CD4-positive, alpha-beta T cell (primary cell): ENCODE results near the gene MUSTN1. TPM values are rescaled to one million over a fixed set of nuclear protein-coding genes. Genes with fewer than 3 reads are reported as not detected.

Experiments used
- ATAC-seq: fragments of 200-7000 bp; cut with Tn5 transposase; one replicate; pipeline ENCODE4 v1.10.0; 2022; ENCODE audit warnings: mild to moderate bottlenecking; ENCODE audit not compliant: poor library complexity
- CTCF ChIA-PET: fragments of 350-600 bp; sonication (Branson Sonifier 250); formaldehyde crosslinking; loops from one replicate; lab custom pipeline; 2021; ENCODE audit warnings: antibody characterized with exemption, inconsistent platforms; lab: Charles Lee
- POLR2A ChIA-PET: fragments of 350-600 bp; sonication (Branson Sonifier 250); formaldehyde crosslinking; loops from one replicate; lab custom pipeline; 2021; ENCODE audit warnings: antibody characterized with exemption, inconsistent platforms; lab: Charles Lee
- DNase-seq, 14 experiments: peaks; one replicate each; pipeline ENCODE4 v3.0.0-alpha.2; 2013 to 2020; ENCODE audit warnings: mixed read lengths in 2 of 14
- H3K27ac ChIP-seq, 2 donors: one replicate each; pipeline versions ENCODE4 v1.5.1 to v1.7.0; 2013; ENCODE audit warnings: low read length in 2 of 2, low read depth in 1 of 2, mild to moderate bottlenecking in 1 of 2
- H3K27me3 ChIP-seq, 2 experiments: 1 replicate in 1 of 2; 2 replicates in 1 of 2; pipeline versions ENCODE4 v1.6.1 to v1.7.0; 2013; ENCODE audit warnings: low read length in 2 of 2, control low read depth in 1 of 2, mild to moderate bottlenecking in 1 of 2, moderate library complexity in 1 of 2; ENCODE audit not compliant: insufficient read depth in 2 of 2, control insufficient read depth in 1 of 2
- H3K36me3 ChIP-seq: one replicate; pipeline ENCODE4 v1.6.1; 2013; ENCODE audit warnings: low read length, control low read depth; ENCODE audit not compliant: insufficient read depth
- H3K4me1 ChIP-seq: one replicate; pipeline ENCODE4 v1.6.1; 2013; ENCODE audit warnings: low read length, control low read depth; ENCODE audit not compliant: insufficient read depth
- H3K4me3 ChIP-seq: one replicate; pipeline ENCODE4 v1.5.1; 2013; ENCODE audit warnings: mild to moderate bottlenecking, low read length, moderate library complexity
- H3K9me3 ChIP-seq, 2 experiments: 1 replicate in 1 of 2; 2 replicates in 1 of 2; pipeline versions ENCODE4 v1.6.1 to v1.7.0; 2013; ENCODE audit warnings: low read length in 2 of 2, mild to moderate bottlenecking in 2 of 2, control low read depth in 1 of 2, moderate library complexity in 1 of 2; ENCODE audit not compliant: control insufficient read depth in 1 of 2, insufficient read depth in 1 of 2
- H3K27ac Mint-ChIP-seq: one replicate; pipeline ENCODE4 v1.8.0; 2020; ENCODE audit warnings: mixed read lengths
- H3K27me3 Mint-ChIP-seq: one replicate; pipeline ENCODE4 v1.8.0; 2021; ENCODE audit warnings: mixed read lengths
- H3K36me3 Mint-ChIP-seq: one replicate; pipeline ENCODE4 v1.8.0; 2021; ENCODE audit warnings: low read depth, mixed read lengths
- H3K4me1 Mint-ChIP-seq: one replicate; pipeline ENCODE4 v1.8.0; 2021; ENCODE audit warnings: low read depth, mixed read lengths
- H3K4me3 Mint-ChIP-seq: one replicate; pipeline ENCODE4 v1.8.0; 2020; ENCODE audit warnings: mild to moderate bottlenecking, mixed read lengths
- H3K9me3 Mint-ChIP-seq: one replicate; pipeline ENCODE4 v1.8.0; 2020; ENCODE audit warnings: mixed read lengths
- intact Hi-C, 2 experiments: fragments of 100-400 bp; cut with DNase I in 1 of 2; cut with micrococcal nuclease in 1 of 2; formaldehyde crosslinking; loops; one replicate each; pipeline versions ENCODE4 v1.15.1 to v1.9.0; 2023 to 2025; cut with DNase I, micrococcal nuclease
- total RNA-seq, 174 experiments: library from RNA in 2 of 174; stranded (reverse) in 2 of 174; gene quantifications; one replicate each; pipeline ENCODE4 v1.2.3 and lab custom pipeline; 2021 to 2026
- TF ChIP-seq, protein P1 (sequence below): fragments of 200-600 bp; IDR thresholded peaks from one replicate; pipeline ENCODE4 v1.8.0; 2022; ENCODE audit warnings: antibody characterized with exemption, mild to moderate bottlenecking

MUSTN1 gene
- total RNA-seq, 2 experiments from 2014 or later = 10.7 to 11.3 TPM

DNA sequence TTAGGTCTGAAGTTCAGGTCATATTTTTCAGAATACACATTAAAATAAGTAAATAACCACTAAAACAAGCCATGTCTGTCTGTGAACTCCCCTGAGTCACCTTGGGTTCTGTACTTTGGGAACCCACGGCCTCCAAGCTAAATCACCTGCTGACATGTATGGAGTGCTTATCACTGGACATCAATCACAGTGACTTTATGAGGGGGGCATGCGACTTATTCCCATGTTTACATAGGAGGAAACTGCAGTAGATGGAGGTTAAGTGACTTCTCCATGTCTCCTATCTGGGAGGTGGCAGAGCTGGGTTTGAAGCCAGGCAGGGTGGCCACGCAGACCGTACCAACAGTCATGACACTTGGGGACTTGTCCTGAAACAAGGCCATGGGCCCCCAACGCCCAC is 12.5 kb downstream of the MUSTN1 start:
- peaks cover 14% of the 10 kb centered on the region for H3K36me3 Mint-ChIP-seq
- no peak overlapping the region for H3K4me3 ChIP-seq
- TF ChIP-seq, protein P1, sequence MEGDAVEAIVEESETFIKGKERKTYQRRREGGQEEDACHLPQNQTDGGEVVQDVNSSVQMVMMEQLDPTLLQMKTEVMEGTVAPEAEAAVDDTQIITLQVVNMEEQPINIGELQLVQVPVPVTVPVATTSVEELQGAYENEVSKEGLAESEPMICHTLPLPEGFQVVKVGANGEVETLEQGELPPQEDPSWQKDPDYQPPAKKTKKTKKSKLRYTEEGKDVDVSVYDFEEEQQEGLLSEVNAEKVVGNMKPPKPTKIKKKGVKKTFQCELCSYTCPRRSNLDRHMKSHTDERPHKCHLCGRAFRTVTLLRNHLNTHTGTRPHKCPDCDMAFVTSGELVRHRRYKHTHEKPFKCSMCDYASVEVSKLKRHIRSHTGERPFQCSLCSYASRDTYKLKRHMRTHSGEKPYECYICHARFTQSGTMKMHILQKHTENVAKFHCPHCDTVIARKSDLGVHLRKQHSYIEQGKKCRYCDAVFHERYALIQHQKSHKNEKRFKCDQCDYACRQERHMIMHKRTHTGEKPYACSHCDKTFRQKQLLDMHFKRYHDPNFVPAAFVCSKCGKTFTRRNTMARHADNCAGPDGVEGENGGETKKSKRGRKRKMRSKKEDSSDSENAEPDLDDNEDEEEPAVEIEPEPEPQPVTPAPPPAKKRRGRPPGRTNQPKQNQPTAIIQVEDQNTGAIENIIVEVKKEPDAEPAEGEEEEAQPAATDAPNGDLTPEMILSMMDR = no peak
- no peaks in the 10 kb centered on the region for H3K9me3 Mint-ChIP-seq
- POLR2A ChIA-PET = no interaction called here
- no peaks in the 10 kb centered on the region for H3K9me3 ChIP-seq
- H3K36me3 ChIP-seq = peaks cover 7% of the 10 kb centered on the region
- H3K4me1 Mint-ChIP-seq = no peaks in the 10 kb centered on the region
- H3K27ac ChIP-seq = no peak overlapping the region
- H3K27me3 ChIP-seq = no peaks in the 10 kb centered on the region
- H3K27me3 Mint-ChIP-seq = no peaks in the 10 kb centered on the region
- CTCF ChIA-PET = interaction anchor here (1.3 kb wide), 1 partner anchor 10 kb away, joined by 4 read pairs; no protein-coding TSS in a partner anchor
- DNase-seq (no peak), ATAC-seq (no peak)
- H3K27ac Mint-ChIP-seq = no peak overlapping the region
- H3K4me3 Mint-ChIP-seq = no peak overlapping the region
- H3K4me1 ChIP-seq = no peaks in the 10 kb centered on the region
- intact Hi-C loops = no loop called here

- no peaks in the 10 kb centered on the region for H3K9me3 ChIP-seq
- H3K27me3 ChIP-seq = no peaks in the 10 kb centered on the region
- CTCF ChIA-PET = interaction anchor here (0.5 to 0.9 kb wide), 2 partner anchors 287 to 404 kb away, joined by 3 to 4 read pairs; no protein-coding TSS in a partner anchor
- no peak overlapping the region for H3K27ac ChIP-seq
- Mint-ChIP-seq H3K4me1 (no peaks in the 10 kb centered on the region), H3K4me3 (no peak overlapping the region), H3K36me3 (peaks cover 14% of the 10 kb centered on the region), H3K27ac (no peak overlapping the region), H3K9me3 (no peaks in the 10 kb centered on the region), H3K27me3 (no peaks in the 10 kb centered on the region)
- POLR2A ChIA-PET = no interaction called here
- peaks cover 7% of the 10 kb centered on the region for H3K36me3 ChIP-seq
- H3K4me3 ChIP-seq = no peak overlapping the region
- ATAC-seq (peak; percentile 39), DNase-seq (peak in 5 of 14 experiments; percentile 5 to 41 (median 15))
- no peaks in the 10 kb centered on the region for H3K4me1 ChIP-seq
- intact Hi-C loops = no loop called here
- TF ChIP-seq, protein P1 = peak; percentile 28
Measured at GRCh38 chr3:52820736-52821135, 14.1 kb downstream of the MUSTN1 start.

GRCh38 chr3:52819936-52820335 is 14.9 kb downstream of the MUSTN1 start:
- ATAC-seq (no peak), DNase-seq (no peak)
- H3K36me3 ChIP-seq = peaks cover 7% of the 10 kb centered on the region
- no peaks in the 10 kb centered on the region for H3K4me1 ChIP-seq
- Mint-ChIP-seq H3K27ac (no peak overlapping the region), H3K36me3 (peaks cover 11% of the 10 kb centered on the region), H3K4me3 (no peak overlapping the region), H3K4me1 (no peaks in the 10 kb centered on the region), H3K9me3 (no peaks in the 10 kb centered on the region), H3K27me3 (no peaks in the 10 kb centered on the region)
- CTCF ChIA-PET = no interaction called here
- no peak overlapping the region for H3K4me3 ChIP-seq
- intact Hi-C loops = no loop called here
- H3K9me3 ChIP-seq = no peaks in the 10 kb centered on the region
- H3K27me3 ChIP-seq = no peaks in the 10 kb centered on the region
- TF ChIP-seq, protein P1 = no peak
- H3K27ac ChIP-seq = no peak overlapping the region
- POLR2A ChIA-PET = no interaction called here
